ENCODE data around the gene RPS6KA2.

Gene RPS6KA2

GRCh38 chr6:166487148-166487547, 139.9 kb downstream of the RPS6KA2 start:
- no peak for TF ChIP-seq CTCF (IDR thresholded peaks at IDR 0.05; ENCODE audit: low read depth, low read length, missing control alignments)
- Histone ChIP-seq H3K36me3 (replicated peaks) (no peaks in the 10 kb centered on the region), H3K4me3 (ENCODE audit: low read depth, low read length) (no peak overlapping the region), H3K27ac (no peak overlapping the region), H3K27me3 (replicated peaks) (no peaks in the 10 kb centered on the region)
- in situ Hi-C loops (cut with HindIII; ENCODE audit: low pct_ligation_motif_present, low sequenced_read_pairs), result no loop called here
- no peak for DNase-seq

DNA sequence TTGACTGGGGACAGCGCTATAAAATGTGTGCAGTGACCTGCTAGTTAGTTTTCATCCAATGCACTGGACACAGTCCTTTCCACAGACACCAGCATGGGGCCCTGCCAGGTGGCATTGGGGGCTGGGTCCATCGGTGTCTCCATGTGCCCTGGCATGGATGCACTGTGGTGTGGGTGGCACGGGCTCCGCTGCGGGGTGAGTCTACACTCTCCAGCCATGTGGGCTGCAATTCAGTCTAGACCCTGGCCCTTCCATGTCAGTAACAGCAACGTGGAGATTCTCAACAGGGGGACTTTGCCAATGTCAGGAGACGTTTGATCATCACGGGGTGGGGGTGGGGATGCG, 140.5 kb downstream of the RPS6KA2 start:
- Histone ChIP-seq H3K36me3 (replicated peaks) (no peaks in the 10 kb centered on the region), H3K27me3 (replicated peaks) (no peaks in the 10 kb centered on the region), H3K27ac (no peak overlapping the region), H3K4me3 (ENCODE audit: low read depth, low read length) (no peak overlapping the region)
- no peak for TF ChIP-seq CTCF (IDR thresholded peaks at IDR 0.05; ENCODE audit: low read depth, low read length, missing control alignments)
- no peak for DNase-seq
- in situ Hi-C loops (cut with HindIII; ENCODE audit: low pct_ligation_motif_present, low sequenced_read_pairs), result no loop called here

- Histone ChIP-seq H3K27me3 (replicated peaks) (no peaks in the 10 kb centered on the region), H3K36me3 (replicated peaks) (no peaks in the 10 kb centered on the region), H3K27ac (no peak overlapping the region), H3K4me3 (ENCODE audit: low read depth, low read length) (no peak overlapping the region)
- in situ Hi-C loops (cut with HindIII; ENCODE audit: low pct_ligation_motif_present, low sequenced_read_pairs), result no loop called here
- TF ChIP-seq CTCF (IDR thresholded peaks at IDR 0.05; ENCODE audit: low read depth, low read length, missing control alignments), result no peak
- DNase-seq, result no peak
These were observed 141.2 kb downstream of the RPS6KA2 start for GRCh38 chr6:166485651-166486535.

GRCh38 chr6:166484863-166485262, 142.2 kb downstream of the RPS6KA2 start:
- in situ Hi-C loops (cut with HindIII; ENCODE audit: low pct_ligation_motif_present, low sequenced_read_pairs), result no loop called here
- H3K27ac ChIP-seq, result no peak overlapping the region
- H3K36me3 ChIP-seq (replicated peaks), result no peaks in the 10 kb centered on the region
- no peaks in the 10 kb centered on the region for H3K27me3 ChIP-seq (replicated peaks)
- H3K4me3 ChIP-seq (ENCODE audit: low read depth, low read length), result no peak overlapping the region
- DNase-seq, result no peak
- no peak for TF ChIP-seq CTCF (IDR thresholded peaks at IDR 0.05; ENCODE audit: low read depth, low read length, missing control alignments)

DNA sequence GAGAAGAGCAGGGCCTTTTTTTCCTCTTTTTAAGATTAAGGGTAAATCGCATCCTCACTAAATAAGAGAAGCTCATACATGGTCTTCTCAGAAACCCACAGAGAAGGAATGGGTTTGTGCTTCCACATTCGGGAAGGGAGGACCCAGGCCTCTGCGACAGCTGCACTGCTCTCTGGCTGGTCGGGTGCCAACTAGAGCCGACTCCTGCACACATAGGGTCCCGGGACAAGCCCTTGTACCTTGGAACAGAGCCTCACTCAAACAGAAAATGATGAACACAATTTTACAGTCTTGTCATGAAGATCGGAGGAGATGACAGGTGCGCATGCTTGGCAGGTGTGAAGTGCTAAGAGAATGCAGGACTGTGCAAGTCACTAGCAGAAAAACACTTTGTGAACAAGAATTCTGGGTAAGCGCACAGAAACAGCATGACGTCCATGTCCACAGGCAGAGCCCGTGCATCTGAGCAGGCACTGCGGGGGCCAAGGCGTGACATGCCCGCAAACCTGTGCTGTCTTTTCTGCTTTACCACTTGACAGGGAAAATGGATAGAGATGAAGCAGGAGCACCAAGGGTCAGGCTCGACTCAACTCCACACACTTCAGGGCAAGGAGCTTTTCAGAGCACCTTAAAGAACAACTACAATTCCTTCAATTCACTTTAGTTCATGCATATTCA, 143.3 kb downstream of the RPS6KA2 start:
- Histone ChIP-seq H3K36me3 (replicated peaks) (no peaks in the 10 kb centered on the region), H3K27ac (no peak overlapping the region)
- DNase-seq, result no peak

More for the DNA sequence above, 143.3 kb downstream of the RPS6KA2 start:
- TF ChIP-seq CTCF (IDR thresholded peaks at IDR 0.05; ENCODE audit: low read depth, low read length, missing control alignments), result no peak
- in situ Hi-C loops (cut with HindIII; ENCODE audit: low pct_ligation_motif_present, low sequenced_read_pairs), result no loop called here
- Histone ChIP-seq H3K4me3 (ENCODE audit: low read depth, low read length) (no peak overlapping the region), H3K27me3 (replicated peaks) (no peaks in the 10 kb centered on the region)

Measured in brain microvascular endothelial cell (primary cell).